HepG2 (cell line): ENCODE data around the gene PDE6C. TPM values are rescaled to one million over a fixed set of nuclear protein-coding genes. Genes with fewer than 3 reads are reported as not detected.

Experiments used
- KDM6A ChIP-seq: IDR thresholded peaks from 2 replicates; pipeline ENCODE4 v1.6.1; 2016; ENCODE audit warnings: low read depth
- NCOR1 ChIP-seq: fragments of 200-600 bp; sonication (generic); IDR thresholded peaks from 2 replicates; pipeline ENCODE4 v1.7.0; 2017; ENCODE audit warnings: antibody characterized with exemption, low read length, borderline replicate concordance
- PCBP1 ChIP-seq: fragments of 200-400 bp; formaldehyde crosslinking; IDR thresholded peaks from 2 replicates; pipeline ENCODE4 v1.6.1; 2017; ENCODE audit warnings: mild to moderate bottlenecking, low read depth, low read length, borderline replicate concordance
- SRF ChIP-seq: IDR thresholded peaks from 2 replicates; pipeline ENCODE4 v1.6.1; 2011; ENCODE audit warnings: mild to moderate bottlenecking, low read depth, low read length, moderate library complexity
- STAT5B ChIP-seq: sonication (generic); formaldehyde crosslinking; IDR thresholded peaks from 2 replicates; pipeline ENCODE4 v1.4.0; 2020; ENCODE audit warnings: missing genetic modification reagents
- TARDBP ChIP-seq: sonication (generic); formaldehyde crosslinking; IDR thresholded peaks from 2 replicates; pipeline ENCODE4 v1.8.0; 2022; ENCODE audit warnings: mild to moderate bottlenecking, missing genetic modification reagents
- TCF7L2 ChIP-seq: IDR thresholded peaks from 2 replicates; pipeline ENCODE4 v1.6.1; 2011; ENCODE audit warnings: mild to moderate bottlenecking, low read depth, low read length, moderate library complexity
- ZBTB38 ChIP-seq: sonication (generic); formaldehyde crosslinking; IDR thresholded peaks from 2 replicates; pipeline ENCODE4 v1.5.1; 2020; ENCODE audit warnings: mild to moderate bottlenecking, missing genetic modification reagents
- ZGPAT ChIP-seq: IDR thresholded peaks from 2 replicates; pipeline ENCODE4 v1.6.1; 2016; ENCODE audit warnings: mild to moderate bottlenecking
- polyA plus RNA-seq, 8 experiments: library from polyadenylated mRNA; depleted of rRNA in 3 of 8; stranded (reverse) in 7 of 8; unstranded in 1 of 8; fragments of >200 nt; fragmentation: Illumina TruSeq in 4 of 8; extraction: Trizol in 4 of 8; gene quantifications; 2 replicates each; pipeline versions ENCODE4 v1.2.1 to v1.2.3, GENCODE V29; 2011 to 2016; ENCODE audit warnings: low read depth in 4 of 8, missing spikeins in 1 of 8, mixed read lengths in 1 of 8; ENCODE audit not compliant: insufficient read depth in 1 of 8
- total RNA-seq, 5 experiments: library from RNA; depleted of rRNA; stranded (reverse); fragments of >200 nt; fragmentation: Illumina TruSeq; extraction: Trizol; gene quantifications; 2 replicates each; pipeline ENCODE4 v1.2.3, GENCODE V29; 2016; ENCODE audit warnings: low read depth in 1 of 5
- TF ChIP-seq, protein P1 (sequence below), 2 experiments: sonication (generic) in 1 of 2; formaldehyde crosslinking in 1 of 2; IDR thresholded peaks; 2 replicates each; pipeline versions ENCODE4 v1.4.0 to v1.6.1; 2018 to 2020; ENCODE audit warnings: missing genetic modification reagents in 2 of 2, borderline replicate concordance in 1 of 2, low read depth in 1 of 2, mild to moderate bottlenecking in 1 of 2, missing biosample characterization in 1 of 2
- TF ChIP-seq, protein P2 (sequence below): sonication (generic); formaldehyde crosslinking; IDR thresholded peaks from 2 replicates; pipeline ENCODE4 v1.4.0; 2020; ENCODE audit warnings: missing genetic modification reagents

PDE6C gene
- total and polyA plus RNA-seq, 2 of the 13 experiments (the other 11 are each of a cell fraction or from before 2014, with no cell fraction given) = 0.64 TPM; not detected in 1

DNA sequence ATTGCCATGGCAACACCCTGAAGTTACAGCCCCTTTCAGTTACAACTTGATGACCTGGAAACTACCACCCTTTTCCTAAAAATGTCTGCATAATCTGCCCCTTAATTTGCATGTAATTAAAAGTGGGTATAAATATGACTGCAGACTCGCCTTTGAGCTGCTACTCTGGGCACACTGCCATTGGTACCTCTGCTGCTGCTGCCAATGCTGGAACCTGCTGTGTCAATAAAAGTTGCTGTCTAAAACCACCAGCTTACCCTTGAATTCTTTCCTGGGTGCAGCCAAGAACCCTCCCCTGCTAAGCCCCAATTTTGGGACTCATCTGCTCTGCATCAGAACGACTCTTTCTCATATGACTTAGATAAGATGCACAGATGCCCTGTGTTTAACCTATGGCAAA is 100.3 kb downstream of the PDE6C start (continued):
- TF ChIP-seq ZGPAT (CRISPR knock-in tag) = no peak
- no peak for TF ChIP-seq TCF7L2
- TF ChIP-seq STAT5B = no peak
- TF ChIP-seq, protein P1, sequence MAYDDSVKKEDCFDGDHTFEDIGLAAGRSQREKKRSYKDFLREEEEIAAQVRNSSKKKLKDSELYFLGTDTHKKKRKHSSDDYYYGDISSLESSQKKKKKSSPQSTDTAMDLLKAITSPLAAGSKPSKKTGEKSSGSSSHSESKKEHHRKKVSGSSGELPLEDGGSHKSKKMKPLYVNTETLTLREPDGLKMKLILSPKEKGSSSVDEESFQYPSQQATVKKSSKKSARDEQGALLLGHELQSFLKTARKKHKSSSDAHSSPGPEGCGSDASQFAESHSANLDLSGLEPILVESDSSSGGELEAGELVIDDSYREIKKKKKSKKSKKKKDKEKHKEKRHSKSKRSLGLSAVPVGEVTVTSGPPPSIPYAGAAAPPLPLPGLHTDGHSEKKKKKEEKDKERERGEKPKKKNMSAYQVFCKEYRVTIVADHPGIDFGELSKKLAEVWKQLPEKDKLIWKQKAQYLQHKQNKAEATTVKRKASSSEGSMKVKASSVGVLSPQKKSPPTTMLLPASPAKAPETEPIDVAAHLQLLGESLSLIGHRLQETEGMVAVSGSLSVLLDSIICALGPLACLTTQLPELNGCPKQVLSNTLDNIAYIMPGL (CRISPR knock-in tag; IDR thresholded peaks at IDR 0.05; ENCODE audit: borderline replicate concordance in 1 of 2, low read depth in 1 of 2) = no peak
- TF ChIP-seq PCBP1 = no peak
- no peak for TF ChIP-seq SRF
- TF ChIP-seq, protein P2, sequence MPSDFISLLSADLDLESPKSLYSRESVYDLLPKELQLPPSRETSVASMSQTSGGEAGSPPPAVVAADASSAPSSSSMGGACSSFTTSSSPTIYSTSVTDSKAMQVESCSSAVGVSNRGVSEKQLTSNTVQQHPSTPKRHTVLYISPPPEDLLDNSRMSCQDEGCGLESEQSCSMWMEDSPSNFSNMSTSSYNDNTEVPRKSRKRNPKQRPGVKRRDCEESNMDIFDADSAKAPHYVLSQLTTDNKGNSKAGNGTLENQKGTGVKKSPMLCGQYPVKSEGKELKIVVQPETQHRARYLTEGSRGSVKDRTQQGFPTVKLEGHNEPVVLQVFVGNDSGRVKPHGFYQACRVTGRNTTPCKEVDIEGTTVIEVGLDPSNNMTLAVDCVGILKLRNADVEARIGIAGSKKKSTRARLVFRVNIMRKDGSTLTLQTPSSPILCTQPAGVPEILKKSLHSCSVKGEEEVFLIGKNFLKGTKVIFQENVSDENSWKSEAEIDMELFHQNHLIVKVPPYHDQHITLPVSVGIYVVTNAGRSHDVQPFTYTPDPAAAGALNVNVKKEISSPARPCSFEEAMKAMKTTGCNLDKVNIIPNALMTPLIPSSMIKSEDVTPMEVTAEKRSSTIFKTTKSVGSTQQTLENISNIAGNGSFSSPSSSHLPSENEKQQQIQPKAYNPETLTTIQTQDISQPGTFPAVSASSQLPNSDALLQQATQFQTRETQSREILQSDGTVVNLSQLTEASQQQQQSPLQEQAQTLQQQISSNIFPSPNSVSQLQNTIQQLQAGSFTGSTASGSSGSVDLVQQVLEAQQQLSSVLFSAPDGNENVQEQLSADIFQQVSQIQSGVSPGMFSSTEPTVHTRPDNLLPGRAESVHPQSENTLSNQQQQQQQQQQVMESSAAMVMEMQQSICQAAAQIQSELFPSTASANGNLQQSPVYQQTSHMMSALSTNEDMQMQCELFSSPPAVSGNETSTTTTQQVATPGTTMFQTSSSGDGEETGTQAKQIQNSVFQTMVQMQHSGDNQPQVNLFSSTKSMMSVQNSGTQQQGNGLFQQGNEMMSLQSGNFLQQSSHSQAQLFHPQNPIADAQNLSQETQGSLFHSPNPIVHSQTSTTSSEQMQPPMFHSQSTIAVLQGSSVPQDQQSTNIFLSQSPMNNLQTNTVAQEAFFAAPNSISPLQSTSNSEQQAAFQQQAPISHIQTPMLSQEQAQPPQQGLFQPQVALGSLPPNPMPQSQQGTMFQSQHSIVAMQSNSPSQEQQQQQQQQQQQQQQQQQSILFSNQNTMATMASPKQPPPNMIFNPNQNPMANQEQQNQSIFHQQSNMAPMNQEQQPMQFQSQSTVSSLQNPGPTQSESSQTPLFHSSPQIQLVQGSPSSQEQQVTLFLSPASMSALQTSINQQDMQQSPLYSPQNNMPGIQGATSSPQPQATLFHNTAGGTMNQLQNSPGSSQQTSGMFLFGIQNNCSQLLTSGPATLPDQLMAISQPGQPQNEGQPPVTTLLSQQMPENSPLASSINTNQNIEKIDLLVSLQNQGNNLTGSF (CRISPR knock-in tag) = no peak
- no peak for TF ChIP-seq TARDBP (CRISPR knock-in tag)
- no peak for TF ChIP-seq ZBTB38
- TF ChIP-seq NCOR1 = no peak
- no peak for TF ChIP-seq KDM6A (CRISPR knock-in tag)
